ENCODE data around the gene ZBTB43. TPM values are rescaled to one million over a fixed set of nuclear protein-coding genes. Genes with fewer than 3 reads are reported as not detected.

Gene ZBTB43
- total RNA-seq, 1 donor from 2014 or later, result 20.3 TPM

- H3K4me3 Mint-ChIP-seq, result no peak overlapping the region
- peaks cover 19% of the 10 kb centered on the region for H3K27me3 Mint-ChIP-seq
- intact Hi-C loops (cut with micrococcal nuclease), result no loop called here
- H3K27ac Mint-ChIP-seq, result no peak overlapping the region
- ChIA-PET CTCF (no interaction called here), POLR2A (no interaction called here)
- no peak for TF ChIP-seq CTCF (IDR thresholded peaks at IDR 0.05)
- no peaks in the 10 kb centered on the region for H3K9me3 Mint-ChIP-seq
- H3K4me1 Mint-ChIP-seq, result peaks cover 6% of the 10 kb centered on the region
- DNase-seq (no peak), ATAC-seq (ENCODE audit: low read depth) (no peak)
- H3K36me3 Mint-ChIP-seq (ENCODE audit: low read depth), result no peaks in the 10 kb centered on the region
Measured at GRCh38 chr9:126856326-126856877, 51.6 kb downstream of the ZBTB43 start.

- Mint-ChIP-seq H3K9me3 (no peaks in the 10 kb centered on the region), H3K4me3 (no peak overlapping the region), H3K27me3 (peaks cover 13% of the 10 kb centered on the region), H3K27ac (no peak overlapping the region), H3K36me3 (ENCODE audit: low read depth) (no peaks in the 10 kb centered on the region), H3K4me1 (peaks cover 16% of the 10 kb centered on the region)
- POLR2A ChIA-PET, result no interaction called here
- CTCF ChIA-PET, result no interaction called here
- intact Hi-C loops (cut with micrococcal nuclease), result no loop called here
- no peak for TF ChIP-seq CTCF (IDR thresholded peaks at IDR 0.05)
- DNase-seq, result no peak
- ATAC-seq (ENCODE audit: low read depth), result no peak
Measured at GRCh38 chr9:126857261-126857960, 52.6 kb downstream of the ZBTB43 start.

GRCh38 chr9:126859111-126859510 lies 54.3 kb downstream of the ZBTB43 start:
- POLR2A ChIA-PET, result interaction anchor here (0.7 to 0.9 kb wide), 2 partner anchors 55 to 136 kb away, joined by 3 read pairs; partner anchors contain the start of gene RALGPS1

GRCh38 chr9:126860077-126860756 lies 55.4 kb downstream of the ZBTB43 start, which contains the start of gene ZBTB34:
Gene ZBTB34 (plus strand): TSS chr9:126860639. CDS start chr9:126879400, 18,761 bp downstream.
- POLR2A ChIA-PET, result interaction anchor here (0.6 to 0.9 kb wide), 4 partner anchors 54 to 1084 kb away, joined by 3 to 6 read pairs (median 3); partner anchors contain the start of gene RALGPS1
- Mint-ChIP-seq H3K27ac (peak within 1 kb of the TSS; percentile 86), H3K36me3 (ENCODE audit: low read depth) (peaks cover 12% of the 10 kb centered on the region), H3K9me3 (no peaks in the 10 kb centered on the region), H3K4me3 (peak within 1 kb of the TSS; percentile 85), H3K4me1 (peaks cover 29% of the 10 kb centered on the region), H3K27me3 (peaks cover 8% of the 10 kb centered on the region)
- peak; percentile 85 for ATAC-seq (ENCODE audit: low read depth)
- CTCF ChIA-PET, result interaction anchor here (1.1 to 1.3 kb wide), 3 partner anchors 54 to 339 kb away, joined by 3 to 7 read pairs (median 4); partner anchors contain the start of genes RALGPS1 and ZBTB43
- intact Hi-C loops (cut with micrococcal nuclease), result loop anchor here (1.0 to 5.0 kb wide), 3 partner anchors 55 to 339 kb away; partner anchors contain the start of gene ZBTB43
- peak; percentile 97 for TF ChIP-seq CTCF (IDR thresholded peaks at IDR 0.05)
- DNase-seq, result peak; percentile 92

More at GRCh38 chr9:126859111-126859510, 54.3 kb downstream of the ZBTB43 start:
- Mint-ChIP-seq H3K36me3 (ENCODE audit: low read depth) (peaks cover 4% of the 10 kb centered on the region), H3K9me3 (no peaks in the 10 kb centered on the region), H3K4me3 (peak overlapping the region; percentile 85), H3K4me1 (peaks cover 29% of the 10 kb centered on the region), H3K27ac (peak overlapping the region; percentile 41), H3K27me3 (peaks cover 8% of the 10 kb centered on the region)
- CTCF ChIA-PET, result interaction anchor here (1.1 to 1.6 kb wide), 5 partner anchors 8 to 340 kb away, joined by 3 to 7 read pairs (median 4); partner anchors contain the start of genes RALGPS1 and ZBTB43
- ATAC-seq (ENCODE audit: low read depth) (no peak), DNase-seq (no peak)
- intact Hi-C loops (cut with micrococcal nuclease), result no loop called here
- no peak for TF ChIP-seq CTCF (IDR thresholded peaks at IDR 0.05)

All from activated B cell treated with CpG ODN at 0.5 μM for 24 hours (primary cell).